ENCODE results near the gene TNC.

The TNC gene

GRCh38 chr9:115043632-115044031 is 74.3 kb downstream of the TNC start:
- H3K9me3 ChIP-seq (ENCODE audit: control insufficient read depth, insufficient read depth, low read length): no peaks in the 10 kb centered on the region
- no peaks in the 10 kb centered on the region for H3K36me3 ChIP-seq (ENCODE audit: control insufficient read depth, low read length)
- no peak overlapping the region for H3K27ac ChIP-seq (ENCODE audit: low read depth, low read length)
- no peak overlapping the region for H3K4me2 ChIP-seq (ENCODE audit: low read length)
- H3K27me3 ChIP-seq (ENCODE audit: control insufficient read depth, low read length): peaks cover 15% of the 10 kb centered on the region; the same call in 1 of the 2 replicates
- H3K9me2 ChIP-seq (replicated peaks; ENCODE audit: control insufficient read depth, low read length): no peaks in the 10 kb centered on the region; the same call in 1 of the 2 replicates
- no peaks in the 10 kb centered on the region for H3K79me2 ChIP-seq (ENCODE audit: control insufficient read depth, low read length)
- H4K20me1 ChIP-seq (ENCODE audit: control insufficient read depth, insufficient read depth, low read depth, low read length): no peaks in the 10 kb centered on the region
- no peaks in the 10 kb centered on the region for H3F3A ChIP-seq (ENCODE audit: control insufficient read depth, insufficient read depth)
- no peak overlapping the region for H3K4me3 ChIP-seq (ENCODE audit: low read length)
- no peaks in the 10 kb centered on the region for H3K4me1 ChIP-seq (ENCODE audit: control insufficient read depth, low read length)
- no peak for TF ChIP-seq EZH2phosphoT487 (IDR thresholded peaks at IDR 0.05; ENCODE audit: borderline replicate concordance, low read length)
- TF ChIP-seq, protein P1, sequence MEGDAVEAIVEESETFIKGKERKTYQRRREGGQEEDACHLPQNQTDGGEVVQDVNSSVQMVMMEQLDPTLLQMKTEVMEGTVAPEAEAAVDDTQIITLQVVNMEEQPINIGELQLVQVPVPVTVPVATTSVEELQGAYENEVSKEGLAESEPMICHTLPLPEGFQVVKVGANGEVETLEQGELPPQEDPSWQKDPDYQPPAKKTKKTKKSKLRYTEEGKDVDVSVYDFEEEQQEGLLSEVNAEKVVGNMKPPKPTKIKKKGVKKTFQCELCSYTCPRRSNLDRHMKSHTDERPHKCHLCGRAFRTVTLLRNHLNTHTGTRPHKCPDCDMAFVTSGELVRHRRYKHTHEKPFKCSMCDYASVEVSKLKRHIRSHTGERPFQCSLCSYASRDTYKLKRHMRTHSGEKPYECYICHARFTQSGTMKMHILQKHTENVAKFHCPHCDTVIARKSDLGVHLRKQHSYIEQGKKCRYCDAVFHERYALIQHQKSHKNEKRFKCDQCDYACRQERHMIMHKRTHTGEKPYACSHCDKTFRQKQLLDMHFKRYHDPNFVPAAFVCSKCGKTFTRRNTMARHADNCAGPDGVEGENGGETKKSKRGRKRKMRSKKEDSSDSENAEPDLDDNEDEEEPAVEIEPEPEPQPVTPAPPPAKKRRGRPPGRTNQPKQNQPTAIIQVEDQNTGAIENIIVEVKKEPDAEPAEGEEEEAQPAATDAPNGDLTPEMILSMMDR (IDR thresholded peaks at IDR 0.05; ENCODE audit: low read depth, low read length, poor library complexity, severe bottlenecking): no peak

- H3K27me3 ChIP-seq (ENCODE audit: control insufficient read depth, low read length): peaks cover 15% of the 10 kb centered on the region; the same call in 1 of the 2 replicates
- H3K4me3 ChIP-seq (ENCODE audit: low read length): no peak overlapping the region
- no peaks in the 10 kb centered on the region for H3K36me3 ChIP-seq (ENCODE audit: control insufficient read depth, low read length)
- no peaks in the 10 kb centered on the region for H3K79me2 ChIP-seq (ENCODE audit: control insufficient read depth, low read length)
- no peaks in the 10 kb centered on the region for H4K20me1 ChIP-seq (ENCODE audit: control insufficient read depth, insufficient read depth, low read depth, low read length)
- H3F3A ChIP-seq (ENCODE audit: control insufficient read depth, insufficient read depth): no peaks in the 10 kb centered on the region
- H3K9me3 ChIP-seq (ENCODE audit: control insufficient read depth, insufficient read depth, low read length): no peaks in the 10 kb centered on the region
- TF ChIP-seq, protein P1 (IDR thresholded peaks at IDR 0.05; ENCODE audit: low read depth, low read length, poor library complexity, severe bottlenecking): no peak
- no peak for TF ChIP-seq EZH2phosphoT487 (IDR thresholded peaks at IDR 0.05; ENCODE audit: borderline replicate concordance, low read length)
- no peaks in the 10 kb centered on the region for H3K4me1 ChIP-seq (ENCODE audit: control insufficient read depth, low read length)
- no peak overlapping the region for H3K4me2 ChIP-seq (ENCODE audit: low read length)
- no peaks in the 10 kb centered on the region for H3K9me2 ChIP-seq (replicated peaks; ENCODE audit: control insufficient read depth, low read length)
- no peak overlapping the region for H3K27ac ChIP-seq (ENCODE audit: low read depth, low read length)
Measured at GRCh38 chr9:115042781-115043509, 75.0 kb downstream of the TNC start.

DNA sequence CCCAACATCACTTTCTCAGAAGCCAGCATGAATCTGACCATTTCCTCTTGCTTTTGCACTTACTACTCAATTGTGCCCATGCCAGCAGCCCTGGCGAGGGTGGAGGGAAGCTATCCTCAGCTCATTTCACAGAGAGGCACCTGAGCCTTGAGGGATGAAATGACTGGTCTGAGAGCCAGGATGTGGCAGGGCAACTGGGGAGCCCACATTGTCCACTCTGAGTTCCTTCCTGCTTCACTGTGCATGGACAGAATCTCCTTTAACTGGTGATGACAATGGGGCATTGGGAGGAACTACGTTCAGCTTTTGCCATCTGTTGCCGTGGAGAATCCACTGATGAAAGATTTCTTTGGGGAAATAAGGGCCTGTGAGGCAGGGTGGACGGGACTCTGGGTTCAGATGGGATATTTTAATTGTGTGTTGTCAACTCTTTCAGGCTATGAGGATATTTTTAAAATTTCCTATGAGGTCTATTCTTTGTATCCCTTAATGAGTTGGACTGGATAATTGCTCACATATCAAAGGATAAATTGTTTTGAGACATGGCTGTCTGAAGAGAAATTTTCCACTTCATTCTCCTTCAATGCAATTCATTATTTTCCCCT is 78.3 kb downstream of the TNC start:
- TF ChIP-seq, protein P1 (IDR thresholded peaks at IDR 0.05; ENCODE audit: low read depth, low read length, poor library complexity, severe bottlenecking): no peak
- TF ChIP-seq EZH2phosphoT487 (IDR thresholded peaks at IDR 0.05; ENCODE audit: borderline replicate concordance, low read length): no peak
- no peaks in the 10 kb centered on the region for H3F3A ChIP-seq (ENCODE audit: control insufficient read depth, insufficient read depth)
- H3K9me3 ChIP-seq (ENCODE audit: control insufficient read depth, insufficient read depth, low read length): no peaks in the 10 kb centered on the region
- H3K9me2 ChIP-seq (replicated peaks; ENCODE audit: control insufficient read depth, low read length): no peaks in the 10 kb centered on the region
- H3K4me1 ChIP-seq (ENCODE audit: control insufficient read depth, low read length): no peaks in the 10 kb centered on the region
- peaks cover 15% of the 10 kb centered on the region; the same call in 1 of the 2 replicates for H3K27me3 ChIP-seq (ENCODE audit: control insufficient read depth, low read length)
- H3K4me2 ChIP-seq (ENCODE audit: low read length): no peak overlapping the region
- H3K79me2 ChIP-seq (ENCODE audit: control insufficient read depth, low read length): no peaks in the 10 kb centered on the region
- no peaks in the 10 kb centered on the region for H4K20me1 ChIP-seq (ENCODE audit: control insufficient read depth, insufficient read depth, low read depth, low read length)
- H3K4me3 ChIP-seq (ENCODE audit: low read length): no peak overlapping the region
- H3K27ac ChIP-seq (ENCODE audit: low read depth, low read length): no peak overlapping the region
- H3K36me3 ChIP-seq (ENCODE audit: control insufficient read depth, low read length): no peaks in the 10 kb centered on the region
